HG03457 (cell line): ENCODE measurements around the gene SELENOI.
"Not testable (repeated sequence)": the region's sequence is repeated elsewhere in the genome, so short reads cannot be mapped to it uniquely, and the experiment has no call there.

Source experiments
- ATAC-seq: cut with Tn5 transposase; IDR thresholded peaks from one replicate; pipeline ENCODE4 v1.9.1; 2021; ENCODE audit warnings: moderate number of reproducible peaks; ENCODE audit not compliant: unreplicated experiment

SELENOI gene

GRCh38 chr2:26355038-26355995, 9.4 kb downstream of the SELENOI start:
- no peak for ATAC-seq

- no peak for ATAC-seq
Observed at GRCh38 chr2:26356111-26356510, 10.2 kb downstream of the SELENOI start.

- no peak for ATAC-seq
Observed at GRCh38 chr2:26356771-26357170, 10.8 kb downstream of the SELENOI start.

- ATAC-seq = no peak
Observed at GRCh38 chr2:26359886-26360473, 14.0 kb downstream of the SELENOI start.

GRCh38 chr2:26363323-26363722, 17.4 kb downstream of the SELENOI start:
- ATAC-seq = no peak

GRCh38 chr2:26363958-26364357, 18.0 kb downstream of the SELENOI start:
- no peak for ATAC-seq

GRCh38 chr2:26364669-26365068, 18.7 kb downstream of the SELENOI start:
- ATAC-seq = no peak

- no peak for ATAC-seq
Observed at GRCh38 chr2:26366957-26367356, 21.0 kb downstream of the SELENOI start.

- not testable (repeated sequence) for ATAC-seq
Observed at GRCh38 chr2:26369664-26370063, 23.7 kb downstream of the SELENOI start.

- ATAC-seq = not testable (repeated sequence)
Observed at GRCh38 chr2:26370909-26371308, 25.0 kb downstream of the SELENOI start.

- no peak for ATAC-seq
Observed at GRCh38 chr2:26376799-26377198, 30.9 kb downstream of the SELENOI start.

- ATAC-seq = no peak
Observed at GRCh38 chr2:26380281-26380680, 34.3 kb downstream of the SELENOI start.

- ATAC-seq = no peak
Observed at GRCh38 chr2:26382564-26382963, 36.6 kb downstream of the SELENOI start.

GRCh38 chr2:26384183-26384582, 38.2 kb downstream of the SELENOI start:
- ATAC-seq = no peak

- ATAC-seq = no peak
Observed at GRCh38 chr2:26384597-26384996, 38.7 kb downstream of the SELENOI start.

GRCh38 chr2:26387189-26387588, 41.2 kb downstream of the SELENOI start:
- no peak for ATAC-seq

GRCh38 chr2:26394694-26395093, 48.8 kb downstream of the SELENOI start:
- ATAC-seq = no peak

GRCh38 chr2:26395394-26395793, 49.5 kb downstream of the SELENOI start:
- ATAC-seq = no peak

- ATAC-seq = no peak
Observed at GRCh38 chr2:26396734-26397298, 50.9 kb downstream of the SELENOI start.

- no peak for ATAC-seq
Observed at GRCh38 chr2:26399771-26400376, 53.9 kb downstream of the SELENOI start.

GRCh38 chr2:26400723-26401122, 54.8 kb downstream of the SELENOI start:
- no peak for ATAC-seq
